ENCODE data around the gene SLC12A1.

- no peak for TF ChIP-seq CTCF (IDR thresholded peaks at IDR 0.05; ENCODE audit: low read length)
- TF ChIP-seq EZH2 (IDR thresholded peaks at IDR 0.05; ENCODE audit: borderline replicate concordance, low read length): no peak
Measured at GRCh38 chr15:48317221-48317620, 111.1 kb downstream of the SLC12A1 start.
